PC-9 (cell line): Measurements from ENCODE around the gene PLEKHG4B. TPM values are rescaled to one million over a fixed set of nuclear protein-coding genes. Genes with fewer than 3 reads are reported as not detected.

Experiments
- BruUV-seq: library from RNA; stranded (reverse); fragments of 400-500 nt; replicated peaks from 2 replicates; lab custom pipeline; 2021; lab: Mats Ljungman, UMichigan
- CTCF ChIA-PET: fragments of 300-600 bp; sonication (Branson Sonifier 250); formaldehyde crosslinking; loops from one replicate; lab custom pipeline; 2022; ENCODE audit warnings: antibody characterized with exemption; lab: Charles Lee
- POLR2A ChIA-PET: fragments of 300-600 bp; sonication (Branson Sonifier 250); formaldehyde crosslinking; loops from one replicate; lab custom pipeline; 2022; ENCODE audit warnings: antibody characterized with exemption; ENCODE audit not compliant: unreplicated experiment; lab: Charles Lee
- DNase-seq, 2 experiments: peaks; one replicate each; pipeline versions ENCODE4 v3.0.0 to v3.0.0-alpha.2; 2015 to 2022; ENCODE audit warnings: mixed read lengths in 1 of 2
- H2AFZ ChIP-seq: fragments of 200-600 bp; sonication (generic); 2 replicates; pipeline ENCODE4 v1.8.1; 2017; ENCODE audit warnings: antibody characterized with exemption
- H3F3A ChIP-seq: fragments of 200-600 bp; sonication (generic); 2 replicates; pipeline ENCODE4 v1.8.1; 2017; ENCODE audit warnings: antibody characterized with exemption, mild to moderate bottlenecking, low read depth; ENCODE audit not compliant: insufficient read depth
- H3K27ac ChIP-seq: fragments of 200-600 bp; sonication (generic); 2 replicates; pipeline ENCODE4 v1.6.1; 2016; ENCODE audit warnings: mixed run types
- H3K27me3 ChIP-seq: fragments of 200-600 bp; sonication (generic); 2 replicates; pipeline ENCODE4 v1.6.1; 2016; ENCODE audit warnings: low read depth, mixed run types; ENCODE audit not compliant: insufficient read depth
- H3K36me3 ChIP-seq: fragments of 200-600 bp; sonication (generic); 2 replicates; pipeline ENCODE4 v1.6.1; 2016; ENCODE audit warnings: low read depth, mixed run types
- H3K4me1 ChIP-seq: fragments of 200-600 bp; sonication (generic); replicated peaks from 2 replicates; pipeline ENCODE4 v1.6.1; 2016; ENCODE audit warnings: mixed run types; ENCODE audit not compliant: insufficient read depth
- H3K4me2 ChIP-seq: fragments of 200-600 bp; sonication (generic); 2 replicates; pipeline ENCODE4 v1.6.1; 2017; ENCODE audit warnings: mixed run types
- H3K4me3 ChIP-seq: fragments of 200-600 bp; sonication (generic); 2 replicates; pipeline ENCODE4 v1.6.1; 2016; ENCODE audit warnings: mixed run types
- H3K79me2 ChIP-seq: fragments of 200-600 bp; sonication (generic); 2 replicates; pipeline ENCODE4 v1.6.1; 2017; ENCODE audit warnings: low read depth, mixed run types
- H3K9me2 ChIP-seq: fragments of 200-600 bp; sonication (generic); 2 replicates; pipeline ENCODE4 v1.8.1; 2017; ENCODE audit warnings: mild to moderate bottlenecking; ENCODE audit not compliant: insufficient read depth
- H3K9me3 ChIP-seq: fragments of 200-600 bp; sonication (generic); 2 replicates; pipeline ENCODE4 v1.8.1; 2016; ENCODE audit warnings: low read depth; ENCODE audit not compliant: insufficient read depth
- H4K20me1 ChIP-seq: fragments of 200-600 bp; sonication (generic); 2 replicates; pipeline ENCODE4 v1.8.1; 2017; ENCODE audit not compliant: insufficient read depth
- CTCF ChIP-seq: fragments of 200-600 bp; sonication (generic); conservative IDR thresholded peaks from 2 replicates; pipeline ENCODE4 v1.6.1; 2017; ENCODE audit warnings: mixed run types, antibody characterized with exemption, mild to moderate bottlenecking, moderate library complexity
- EZH2 ChIP-seq: fragments of 200-600 bp; sonication (generic); IDR thresholded peaks from 2 replicates; pipeline ENCODE4 v1.8.0; 2017; ENCODE audit warnings: antibody characterized with exemption, low read depth
- intact Hi-C: fragments of 100-400 bp; cut with micrococcal nuclease; formaldehyde crosslinking; loops from one replicate; pipeline ENCODE4 v1.10.0; 2022; ENCODE audit not compliant: unreplicated experiment
- total RNA-seq: library from RNA; stranded (reverse); gene quantifications from 2 replicates; pipeline ENCODE4 v1.2.3, GENCODE V29; 2021

The PLEKHG4B gene
- total RNA-seq, 1 experiment from 2014 or later, result not detected

- Histone ChIP-seq H3K4me3 (no peak overlapping the region), H2AFZ (no peak overlapping the region), H3F3A (no peaks in the 10 kb centered on the region), H3K9me3 (no peaks in the 10 kb centered on the region), H3K4me2 (no peak overlapping the region), H3K36me3 (no peaks in the 10 kb centered on the region), H3K79me2 (no peaks in the 10 kb centered on the region), H4K20me1 (0 out of 2 replicates have a peak, but pooled peaks cover 8% of the 10 kb centered on the region), H3K27ac (no peak overlapping the region), H3K27me3 (peaks cover 93% of the 10 kb centered on the region), H3K9me2 (no peaks in the 10 kb centered on the region), H3K4me1 (no peaks in the 10 kb centered on the region)
- TF ChIP-seq EZH2, result 0 out of 2 replicates have a peak, but pooled peaks have one; percentile 32
- TF ChIP-seq CTCF, result no peak
- intact Hi-C loops, result no loop called here
- BruUV-seq, result no TSS peak
- no peak for DNase-seq
- POLR2A ChIA-PET, result no interaction called here
- CTCF ChIA-PET, result no interaction called here
Observed at GRCh38 chr5:173392-174290, 81.7 kb downstream of the PLEKHG4B start.

- H3K9me2 ChIP-seq, result no peaks in the 10 kb centered on the region
- no TSS peak for BruUV-seq
- no peak overlapping the region for H3K4me2 ChIP-seq
- H2AFZ ChIP-seq, result no peak overlapping the region
- 0 out of 2 replicates have a peak, but pooled peaks cover 8% of the 10 kb centered on the region for H4K20me1 ChIP-seq
- intact Hi-C loops, result no loop called here
- H3F3A ChIP-seq, result no peaks in the 10 kb centered on the region
- no peak for DNase-seq
- H3K9me3 ChIP-seq, result no peaks in the 10 kb centered on the region
- H3K4me3 ChIP-seq, result no peak overlapping the region
- H3K79me2 ChIP-seq, result no peaks in the 10 kb centered on the region
- H3K27me3 ChIP-seq, result peaks cover 94% of the 10 kb centered on the region
- ChIA-PET CTCF (no interaction called here), POLR2A (no interaction called here)
- TF ChIP-seq CTCF, result no peak
- TF ChIP-seq EZH2, result no peak
- no peak overlapping the region for H3K27ac ChIP-seq
- no peaks in the 10 kb centered on the region for H3K4me1 ChIP-seq
- H3K36me3 ChIP-seq, result no peaks in the 10 kb centered on the region
Observed at GRCh38 chr5:174291-174600, 82.3 kb downstream of the PLEKHG4B start.

- Histone ChIP-seq H3K9me3 (no peaks in the 10 kb centered on the region), H4K20me1 (0 out of 2 replicates have a peak, but pooled peaks cover 8% of the 10 kb centered on the region), H3K36me3 (no peaks in the 10 kb centered on the region), H3K4me1 (no peaks in the 10 kb centered on the region), H3K27me3 (peaks cover 94% of the 10 kb centered on the region), H3K27ac (no peak overlapping the region), H3F3A (no peaks in the 10 kb centered on the region), H3K9me2 (no peaks in the 10 kb centered on the region), H3K4me3 (no peak overlapping the region), H3K4me2 (no peak overlapping the region), H2AFZ (no peak overlapping the region), H3K79me2 (no peaks in the 10 kb centered on the region)
- TF ChIP-seq CTCF (no peak), EZH2 (no peak)
- CTCF ChIA-PET, result interaction anchor here (0.6 kb wide), 1 partner anchor 76 kb away, joined by 4 read pairs; no protein-coding TSS in a partner anchor
- intact Hi-C loops, result no loop called here
- no TSS peak for BruUV-seq
- POLR2A ChIA-PET, result no interaction called here
- DNase-seq, result no peak
Observed at GRCh38 chr5:174876-175465, 83.0 kb downstream of the PLEKHG4B start.
